NAMALWA (cell line): ENCODE data around the gene PRDM12.

Experiments
- DNase-seq: peaks from one replicate; pipeline ENCODE4 v3.0.0-alpha.2; 2015; ENCODE audit warnings: low spot score

PRDM12 gene

GRCh38 chr9:130689937-130690700 is 25.7 kb downstream of the PRDM12 start:
- DNase-seq = peak; percentile 97

- DNase-seq = no peak
Observed at GRCh38 chr9:130692321-130692720, 27.9 kb downstream of the PRDM12 start.

DNA sequence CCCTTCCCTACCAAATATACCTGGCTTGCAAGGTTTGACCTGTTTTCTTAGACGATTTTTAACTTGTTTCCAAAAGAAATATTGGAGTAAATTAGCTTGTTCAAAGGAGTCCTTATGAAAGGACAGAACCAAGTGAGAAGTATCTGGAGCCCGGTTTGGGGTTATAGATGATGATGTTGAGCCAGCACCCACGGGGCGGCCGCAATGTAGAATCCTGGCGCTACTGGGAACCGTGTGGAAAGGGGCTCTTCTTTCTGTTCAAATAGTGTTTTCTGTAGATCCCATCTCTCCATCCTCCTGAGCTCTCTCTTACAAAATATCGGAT is 28.7 kb downstream of the PRDM12 start:
- DNase-seq = no peak

DNA sequence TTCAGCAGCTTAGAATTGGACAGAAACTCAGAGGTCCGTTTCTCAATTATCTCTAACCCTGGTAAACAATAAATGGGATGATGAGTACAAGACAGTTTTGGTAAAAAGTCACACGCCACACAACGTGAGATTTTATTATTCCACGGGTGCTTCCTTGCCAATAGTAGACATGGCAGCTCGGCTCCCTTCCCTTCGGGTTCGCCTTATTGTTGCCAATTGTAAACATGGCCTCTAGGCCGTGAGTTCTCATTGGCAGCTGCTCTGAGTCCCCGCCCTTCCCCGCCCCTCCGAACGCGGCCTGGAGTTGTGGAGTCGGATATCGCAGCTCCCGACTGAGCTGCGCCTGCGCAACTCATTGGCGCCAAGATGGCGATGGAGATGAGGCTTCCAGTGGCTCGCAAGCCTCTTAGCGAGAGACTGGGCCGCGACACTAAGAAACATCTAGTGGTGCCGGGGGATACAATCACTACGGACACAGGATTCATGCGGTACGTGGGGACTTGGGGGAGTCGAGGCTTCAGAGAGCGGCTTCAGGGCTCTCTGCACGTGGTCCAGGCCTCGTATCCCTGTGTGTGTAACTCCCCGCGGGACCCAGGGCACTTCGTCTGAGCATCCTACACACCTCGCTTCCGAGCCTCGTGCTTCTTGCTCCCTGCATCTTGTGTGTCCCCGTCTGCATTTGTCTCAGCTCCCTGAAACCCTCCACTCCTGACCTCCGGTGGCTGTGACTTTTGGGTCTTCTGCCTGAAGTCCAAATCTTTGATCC is 29.2 kb downstream of the PRDM12 start, which contains the start of gene EXOSC2:
Gene EXOSC2, plus strand, starts transcription at position 355 of the 766 bp plus-strand sequence. Its CDS starts 12 bp downstream, at position 367.
- DNase-seq = peak; percentile 99

DNA sequence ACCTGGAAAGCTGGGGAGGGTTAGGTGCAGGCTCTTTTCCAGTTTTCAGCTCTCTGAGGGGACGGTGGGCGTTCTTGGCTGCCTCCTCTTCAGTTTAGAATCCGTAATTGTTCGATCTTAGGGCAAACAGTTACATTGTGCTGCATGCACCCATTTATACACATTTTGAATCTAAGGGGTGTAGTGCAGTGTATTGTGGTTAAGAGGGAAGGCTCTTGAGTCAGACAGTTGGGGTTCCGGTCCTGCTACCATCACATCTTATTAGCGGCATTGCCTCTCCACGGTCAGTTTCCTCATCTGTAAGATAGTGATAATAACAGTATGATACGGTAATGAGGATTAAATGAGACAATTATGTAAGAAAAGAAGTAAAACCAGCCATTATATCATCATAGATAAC is 29.8 kb downstream of the PRDM12 start:
- peak; percentile 34 for DNase-seq

DNA sequence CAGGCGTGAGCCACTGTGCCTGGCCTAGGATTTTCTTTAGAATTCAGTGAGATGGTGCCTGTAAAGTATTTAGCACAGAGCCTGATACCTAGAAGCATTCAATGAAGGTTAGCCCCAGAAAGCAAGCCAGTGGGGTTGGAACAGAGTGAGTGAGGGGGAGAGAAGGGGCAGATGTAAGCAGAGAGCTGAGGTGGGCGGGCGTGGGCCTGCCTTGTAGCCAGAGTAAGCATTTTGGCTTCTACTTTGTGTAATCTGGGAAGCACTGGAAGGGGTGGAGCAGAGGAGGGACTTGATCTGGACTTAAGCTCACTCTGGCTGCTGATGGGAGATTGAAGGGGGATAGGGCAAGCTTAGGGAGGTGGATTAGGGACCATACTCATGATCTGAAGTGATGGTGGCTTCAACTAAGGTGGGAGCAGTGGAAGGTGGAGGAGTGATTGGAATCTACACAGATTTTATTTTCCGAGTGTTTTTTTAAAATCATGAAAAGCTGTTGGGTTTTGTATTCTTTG is 31.8 kb downstream of the PRDM12 start:
- no peak for DNase-seq

DNA sequence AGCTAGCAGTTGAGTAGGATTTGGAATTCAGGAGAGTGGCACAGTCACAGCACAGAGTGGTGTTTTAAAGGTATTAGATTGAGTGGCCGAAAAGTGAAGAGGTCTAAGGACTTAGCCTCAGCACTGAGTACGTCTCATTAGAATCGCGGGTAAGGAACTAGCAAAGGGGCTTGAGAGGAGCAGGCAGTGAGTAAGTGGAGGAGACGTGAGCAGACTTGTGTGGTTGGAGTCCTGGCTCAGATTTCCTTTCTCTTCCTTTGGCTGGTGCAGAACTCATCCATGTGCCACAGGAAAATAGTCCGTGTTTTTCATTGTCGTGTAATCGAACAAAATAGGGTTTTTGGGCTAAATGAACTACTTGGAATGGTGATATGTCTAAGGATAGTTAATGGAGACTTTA is 32.6 kb downstream of the PRDM12 start:
- DNase-seq = no peak

DNA sequence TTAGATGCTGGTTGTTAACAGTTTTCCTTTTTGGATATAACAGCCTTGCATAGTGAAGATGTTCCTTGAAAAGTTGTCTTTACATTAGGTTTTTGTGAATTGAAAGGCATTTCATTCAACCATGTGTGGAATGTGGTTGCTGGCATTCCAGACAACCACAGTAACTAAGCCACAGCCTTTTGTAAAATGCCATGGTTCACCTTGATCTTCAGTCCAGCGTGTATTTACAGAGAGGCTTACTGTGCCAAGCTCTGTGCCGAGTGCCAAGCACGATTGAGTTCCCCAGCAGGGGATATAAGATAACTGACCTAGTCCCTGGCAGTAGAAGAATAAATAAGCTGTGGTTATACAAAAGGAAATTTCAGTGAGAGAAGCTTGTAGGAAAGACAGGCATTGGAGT is 34.1 kb downstream of the PRDM12 start:
- DNase-seq = no peak

DNA sequence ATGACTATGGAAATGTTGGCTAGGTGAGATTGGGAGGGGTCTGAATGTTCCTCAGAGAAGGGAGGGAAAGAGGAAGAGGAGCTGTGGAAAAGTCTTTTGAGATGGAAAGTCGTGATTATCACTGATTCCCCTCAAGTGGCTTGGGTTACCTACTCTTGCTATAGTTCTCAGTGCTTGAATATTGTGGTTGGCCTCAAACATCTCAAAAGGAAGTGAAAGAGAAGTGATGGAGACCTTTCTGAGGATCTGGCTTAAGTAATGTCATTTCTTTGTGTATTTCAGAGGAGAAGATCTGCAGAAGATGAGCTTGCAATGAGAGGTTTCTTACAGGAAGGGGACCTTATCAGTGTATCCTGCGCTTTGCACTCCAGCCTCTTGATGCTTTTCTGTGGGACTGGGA is 34.7 kb downstream of the PRDM12 start:
- DNase-seq = no peak

DNA sequence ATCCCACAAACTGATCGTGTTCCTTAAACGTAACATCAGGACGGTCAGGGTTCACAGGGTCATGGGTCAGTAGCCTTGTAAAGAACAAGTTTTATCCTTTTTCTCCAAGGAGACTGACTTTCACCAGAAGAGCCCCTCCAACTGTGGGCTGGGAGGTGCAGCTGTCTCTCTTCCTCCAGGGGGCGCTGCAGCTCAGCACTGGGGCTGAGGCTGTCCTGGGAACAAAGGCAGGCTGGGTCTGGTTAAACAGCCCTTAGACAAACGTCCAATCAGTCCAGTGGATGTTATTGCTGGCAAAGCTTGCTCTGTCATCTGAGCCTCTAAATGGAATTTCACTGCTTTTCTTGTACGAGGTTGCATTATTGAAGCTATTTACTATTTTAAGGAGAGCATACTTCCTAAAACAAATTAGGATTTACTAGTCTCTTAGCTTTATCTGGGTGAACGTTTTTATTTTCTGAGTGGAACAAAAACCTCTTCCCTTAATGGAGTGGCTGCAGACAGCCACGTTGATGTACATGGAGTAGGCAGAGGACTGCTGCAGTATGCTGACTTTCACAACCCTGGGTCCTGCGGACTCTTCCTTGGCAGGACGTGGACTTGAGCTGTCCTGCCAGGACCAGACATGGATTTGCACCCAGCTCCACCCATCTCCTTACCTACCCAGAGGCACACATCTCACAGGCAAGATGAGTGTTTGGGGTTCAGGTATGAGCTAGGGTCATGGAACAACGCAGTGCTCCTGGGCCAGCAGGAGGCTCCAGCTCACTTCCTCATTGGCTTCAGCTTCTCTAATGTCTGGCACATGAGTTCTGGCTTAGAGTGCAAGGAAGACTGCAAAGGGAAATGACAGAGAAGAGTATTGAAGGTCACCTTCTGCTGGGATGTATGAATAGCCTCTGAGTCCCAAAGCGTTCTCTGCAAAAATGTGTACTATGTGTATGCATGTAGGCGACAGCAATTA is 36.9 kb downstream of the PRDM12 start:
- DNase-seq = peak; percentile 81

DNA sequence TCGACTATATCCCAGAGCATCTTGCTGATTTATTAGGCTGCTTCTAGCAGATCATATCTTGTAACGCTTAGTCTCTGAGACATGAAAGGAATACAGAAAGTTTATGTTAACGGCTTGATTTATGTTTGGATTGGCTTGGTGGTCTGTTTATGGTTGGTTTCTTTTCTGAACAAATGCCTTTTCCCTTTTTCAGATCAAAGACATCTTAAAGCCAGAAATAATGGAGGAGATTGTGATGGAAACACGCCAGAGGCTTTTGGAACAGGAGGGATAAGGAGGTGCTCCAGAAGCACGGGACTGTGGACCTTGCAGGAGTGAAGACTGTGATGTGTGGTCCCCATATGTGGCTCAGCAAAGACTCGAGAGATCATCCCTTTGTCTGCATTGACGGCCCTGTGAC is 39.1 kb downstream of the PRDM12 start:
- DNase-seq = no peak

DNA sequence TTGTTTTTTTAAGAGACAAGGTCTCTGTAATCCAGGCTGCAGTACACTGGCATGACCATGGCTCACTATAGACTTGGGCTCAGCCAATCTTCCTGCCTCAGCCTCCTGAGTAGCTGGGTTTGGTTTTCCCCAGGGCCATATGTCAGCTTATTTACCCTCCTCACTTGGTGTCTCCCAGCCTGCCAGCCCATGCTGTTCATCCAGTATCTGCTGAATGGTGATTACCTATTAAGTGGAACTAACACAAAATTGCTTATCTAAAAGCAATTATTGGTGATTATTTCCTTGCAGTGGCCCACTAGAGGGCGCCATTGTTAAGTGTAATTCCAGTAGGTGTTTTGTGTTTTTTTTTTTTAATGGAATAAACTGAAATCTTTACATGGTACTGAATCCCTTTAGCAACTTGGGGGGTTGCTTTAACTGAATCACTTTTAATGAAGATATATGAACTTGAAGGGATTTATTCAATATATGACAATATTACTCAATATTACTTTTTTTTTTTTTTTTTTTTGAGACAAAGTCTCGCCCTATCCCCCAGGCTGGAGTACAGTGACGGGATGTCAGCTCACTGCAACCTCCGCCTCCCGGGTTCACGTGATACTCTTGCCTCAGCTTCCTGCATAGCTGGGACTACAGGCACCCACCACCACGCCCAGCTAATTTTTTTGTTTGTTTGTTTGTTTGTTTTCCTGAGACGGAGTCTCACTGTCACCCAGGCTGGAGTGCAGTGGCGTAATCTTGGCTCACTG is 43.0 kb downstream of the PRDM12 start:
- DNase-seq = peak; percentile 82

DNA sequence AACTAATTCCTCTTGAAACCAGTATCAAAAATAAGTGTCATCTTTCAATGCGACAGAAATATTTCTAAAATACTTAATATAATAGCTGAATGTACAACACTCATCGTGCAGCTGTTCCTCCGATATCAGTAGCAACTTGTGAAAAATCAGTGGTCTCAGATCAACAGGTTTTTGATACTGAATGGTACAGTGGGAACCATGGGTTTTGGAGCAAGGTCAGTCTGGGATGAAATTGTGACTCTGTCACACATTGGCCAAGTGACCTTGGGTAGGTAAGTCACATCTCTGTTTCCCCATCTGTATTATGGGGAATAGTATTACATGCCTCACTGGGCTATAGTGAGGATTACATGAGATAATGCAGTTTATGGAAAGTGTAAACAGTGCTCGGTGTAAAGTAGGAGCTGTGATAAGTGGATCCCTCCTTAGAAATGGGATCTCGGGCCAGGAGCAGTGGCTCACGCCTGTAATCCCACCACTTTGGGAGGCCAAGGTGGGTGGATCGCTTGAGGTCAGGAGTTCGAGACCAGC is 46.5 kb downstream of the PRDM12 start:
- no peak for DNase-seq

DNA sequence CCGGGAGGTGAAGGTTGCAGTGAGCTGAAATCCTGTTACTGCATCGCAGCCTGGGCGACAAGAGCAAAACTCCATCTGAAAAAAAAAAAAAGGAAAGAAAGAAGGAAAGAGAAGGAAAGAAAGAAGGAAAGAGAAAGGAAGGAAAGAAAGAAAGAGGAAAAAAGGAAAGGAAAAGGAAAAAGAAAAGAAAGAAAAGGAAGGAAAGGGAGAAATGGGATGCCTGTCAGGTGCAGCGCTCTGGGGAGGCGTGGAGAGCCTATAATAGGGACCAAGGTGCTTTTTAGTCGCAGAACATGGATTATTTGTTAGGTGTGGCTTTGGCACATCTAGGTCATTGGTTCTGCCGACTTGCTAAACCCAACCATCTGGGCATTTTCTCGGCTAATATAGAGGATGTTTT is 47.1 kb downstream of the PRDM12 start:
- peak; percentile 24 for DNase-seq

GRCh38 chr9:130712564-130713285 is 48.3 kb downstream of the PRDM12 start:
- peak; percentile 99 for DNase-seq

DNA sequence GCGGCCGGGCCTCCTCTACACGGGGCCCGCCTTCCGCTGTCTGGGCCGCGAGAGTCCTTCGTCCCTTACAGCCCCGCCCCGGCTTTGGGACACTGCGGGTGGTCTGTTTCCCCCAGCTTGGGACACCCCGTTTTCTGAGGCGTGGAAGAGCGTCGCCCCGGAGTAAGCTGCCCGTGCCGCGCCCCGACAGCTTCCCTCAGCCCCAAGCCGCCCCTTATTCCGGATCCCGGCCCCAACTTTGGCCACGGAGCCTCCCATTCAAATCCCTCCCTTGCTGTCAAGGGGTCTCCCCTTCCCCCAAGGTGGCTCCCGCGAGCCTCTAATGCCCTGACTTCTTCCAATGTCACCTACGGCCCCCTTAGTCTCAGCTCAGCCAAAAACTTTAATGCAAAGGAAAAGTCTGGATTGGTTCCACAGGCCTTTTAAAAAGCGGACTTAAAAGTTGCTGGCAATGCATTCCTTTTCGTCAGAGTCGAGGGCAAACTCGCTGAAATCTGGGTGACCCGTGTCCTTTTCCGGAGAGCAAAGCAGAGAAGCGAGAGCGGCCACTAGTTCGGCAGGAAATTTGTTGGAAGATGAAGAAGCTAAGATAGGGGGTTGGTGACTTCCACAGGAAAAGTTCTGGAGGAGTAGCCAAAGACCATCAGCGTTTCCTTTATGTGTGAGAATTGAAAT is 49.0 kb downstream of the PRDM12 start:
- peak; percentile 29 for DNase-seq

DNA sequence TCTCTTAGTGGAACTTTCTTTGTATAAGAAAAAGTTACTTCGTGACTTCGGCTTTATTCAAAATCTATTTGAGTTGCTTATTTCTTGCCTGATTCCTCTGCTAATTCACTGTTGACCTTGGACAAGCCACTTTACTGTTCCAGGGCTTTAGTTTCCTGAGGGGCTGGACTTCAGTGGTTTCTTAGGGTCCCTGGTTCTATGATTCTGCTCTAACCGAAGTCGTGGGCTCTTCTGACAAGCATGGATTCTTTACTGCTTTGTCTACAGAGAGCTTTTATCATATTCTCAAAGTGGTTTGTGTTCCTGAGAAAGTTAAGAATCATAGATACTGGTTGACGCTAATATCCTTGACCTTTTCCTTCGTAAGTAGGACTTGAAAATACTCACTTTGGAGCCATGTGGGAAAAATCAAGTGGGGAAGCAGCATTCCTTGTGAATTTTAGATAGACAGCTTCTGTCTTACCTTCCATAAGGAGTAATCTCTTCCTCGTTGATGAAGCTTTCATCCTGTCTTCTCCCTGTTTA is 50.3 kb downstream of the PRDM12 start:
- DNase-seq = no peak

DNA sequence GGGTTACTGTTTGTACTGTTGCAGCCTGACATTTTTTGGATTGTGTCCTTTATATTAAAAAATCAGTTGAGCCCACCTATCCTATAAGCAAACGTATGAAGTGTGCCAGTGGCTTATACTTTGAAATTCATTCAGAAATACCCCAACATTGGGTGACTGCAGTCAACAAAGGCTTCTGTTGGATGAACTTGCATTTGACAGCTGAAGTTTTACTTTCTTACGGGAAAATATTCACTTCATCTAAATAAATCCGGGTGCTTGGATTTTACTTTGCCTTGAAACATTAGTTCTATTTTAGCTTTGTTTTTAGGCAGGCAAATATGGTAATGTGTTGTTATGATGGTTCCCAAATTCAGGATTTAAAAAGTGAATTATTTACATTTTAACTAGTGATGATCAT is 50.9 kb downstream of the PRDM12 start:
- DNase-seq = no peak

DNA sequence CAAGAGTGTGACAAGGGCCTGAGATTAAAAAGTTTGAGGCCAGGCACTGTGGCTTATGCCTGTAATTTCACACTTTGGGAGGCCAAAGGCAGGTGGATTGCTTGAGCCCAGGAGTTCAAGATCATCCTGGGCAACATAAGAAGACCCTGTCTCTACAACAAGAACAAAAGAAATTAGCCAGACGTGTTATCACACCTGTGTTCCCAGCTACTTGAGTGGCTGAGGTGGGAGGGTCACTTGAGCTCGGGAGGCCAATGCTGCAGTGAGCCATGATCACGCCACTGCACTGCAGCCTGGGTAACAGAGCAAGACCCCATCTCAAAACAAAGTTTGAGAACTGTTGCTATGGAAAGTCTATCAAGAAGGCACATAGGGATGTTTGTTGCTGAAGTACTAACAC is 54.2 kb downstream of the PRDM12 start:
- DNase-seq = no peak

GRCh38 chr9:130720762-130721161 is 56.4 kb downstream of the PRDM12 start:
- DNase-seq = no peak
